ENCODE measurements around the gene ATP2A1.
A peak's percentile ranks its signal among the peaks of the same experiment; 100 is the strongest.

The ATP2A1 gene

DNA sequence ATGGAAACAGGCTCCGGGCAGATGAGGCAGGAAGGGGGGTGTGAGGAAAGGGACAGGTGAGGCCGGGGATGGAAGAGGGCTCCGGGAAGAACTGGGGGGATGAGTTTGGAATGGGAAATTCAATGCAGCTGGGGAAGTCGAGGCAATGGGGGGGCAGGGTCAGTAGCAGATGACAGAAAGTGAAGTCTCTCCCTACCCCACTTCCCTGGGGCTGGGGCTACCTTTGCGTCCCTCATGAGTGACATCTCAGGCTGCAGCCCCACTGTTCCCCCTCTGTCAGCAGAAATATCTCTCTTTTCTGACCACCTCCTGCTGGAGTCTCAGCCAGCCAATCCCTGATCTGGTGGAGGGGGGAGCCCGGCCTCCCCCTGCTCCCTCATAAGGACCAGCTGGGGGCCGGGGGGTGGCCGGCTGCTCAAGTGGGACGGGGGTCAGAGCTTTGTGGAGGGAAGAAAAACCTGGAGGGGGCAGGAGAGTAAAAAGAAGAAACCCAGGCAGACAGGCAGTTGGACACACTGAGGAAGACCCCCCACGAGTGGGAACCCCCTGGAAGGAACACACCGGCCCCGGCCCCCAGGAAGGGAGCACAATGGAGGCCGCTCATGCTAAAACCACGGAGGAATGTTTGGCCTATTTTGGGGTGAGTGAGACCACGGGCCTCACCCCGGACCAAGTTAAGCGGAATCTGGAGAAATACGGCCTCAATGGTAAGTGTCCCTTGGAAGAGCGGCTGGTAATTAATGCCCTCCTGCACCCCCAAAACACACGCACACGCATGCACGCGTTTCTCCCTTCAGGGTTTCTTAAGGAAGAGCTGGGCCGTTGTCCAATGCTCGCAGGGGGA is at the start of gene ATP2A1:
Gene ATP2A1 (plus strand): TSS at position 406 of the 844 bp plus-strand sequence. CDS start 184 bp downstream, at position 590.
- no peak for DNase-seq (ENCODE audit: low read depth)

DNA sequence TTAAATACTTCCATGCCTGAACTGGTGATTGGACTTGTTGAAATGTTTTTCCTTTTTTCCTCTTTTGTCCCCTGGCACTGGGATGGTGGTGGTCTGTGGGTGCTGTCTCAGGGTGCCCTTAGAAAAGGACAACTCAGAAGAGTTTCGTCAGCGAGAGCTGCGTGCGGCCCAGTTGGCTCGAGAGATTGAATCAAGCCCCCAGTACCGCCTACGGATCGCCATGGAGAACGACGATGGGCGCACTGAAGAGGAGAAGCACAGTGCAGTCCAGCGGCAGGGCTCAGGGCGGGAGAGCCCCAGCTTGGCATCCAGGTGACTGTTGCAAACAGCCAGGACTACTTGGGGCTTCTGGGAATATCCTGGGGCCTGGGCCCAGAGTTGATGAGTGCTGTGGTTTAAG is 48.5 kb upstream of the ATP2A1 start:
- no peak for DNase-seq (ENCODE audit: low read depth)

- DNase-seq (ENCODE audit: low read depth), result no peak
Measured at GRCh38 chr16:28830531-28830930, 47.8 kb upstream of the ATP2A1 start.

- DNase-seq (ENCODE audit: low read depth), result no peak
Measured at GRCh38 chr16:28834349-28834748, 43.9 kb upstream of the ATP2A1 start.

- no peak for DNase-seq (ENCODE audit: low read depth)
Measured at GRCh38 chr16:28834873-28835863, 43.1 kb upstream of the ATP2A1 start.

DNA sequence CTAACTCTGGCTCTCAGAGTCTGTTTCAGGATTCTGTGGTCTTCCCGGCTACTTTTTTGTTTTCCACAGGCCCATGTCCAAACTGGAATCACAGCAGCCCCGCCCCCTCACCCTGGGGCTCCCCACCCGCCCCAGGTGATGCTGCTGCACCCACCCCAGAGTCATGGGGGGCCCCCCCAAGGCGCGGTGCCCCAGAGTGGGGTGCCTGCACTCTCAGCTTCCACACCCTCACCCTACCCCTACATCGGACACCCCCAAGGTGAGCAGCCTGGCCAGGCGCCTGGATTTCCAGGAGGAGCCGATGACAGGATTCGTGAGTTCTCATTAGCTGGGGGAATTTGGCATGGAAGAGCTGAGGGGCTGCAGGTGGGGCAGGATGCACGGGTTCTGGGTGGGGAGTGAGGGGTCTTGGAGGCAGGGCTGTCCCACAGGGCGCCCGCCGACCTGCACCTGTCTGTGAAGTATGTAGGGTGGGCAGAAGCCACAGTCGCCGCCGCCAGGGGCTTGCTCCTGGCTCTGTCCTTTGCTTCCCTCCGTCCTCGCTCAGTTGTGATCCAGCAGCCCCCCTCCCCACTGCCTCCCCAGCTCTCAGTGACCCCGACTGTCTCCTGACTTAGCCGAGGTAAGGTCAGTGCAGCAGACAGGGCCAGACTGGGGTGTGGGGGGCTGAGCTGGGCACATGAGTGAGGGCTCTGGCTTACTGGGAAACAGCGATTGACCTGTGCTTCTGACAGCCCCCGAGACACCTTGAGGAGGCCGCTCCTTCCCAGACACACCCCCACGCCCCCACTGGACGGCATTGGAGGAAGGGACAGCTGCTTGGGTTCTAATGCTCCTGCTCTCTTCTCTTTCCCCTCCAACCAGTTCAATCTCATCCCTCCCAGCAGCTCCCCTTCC is 42.2 kb upstream of the ATP2A1 start:
- DNase-seq (ENCODE audit: low read depth), result no peak

- no peak for DNase-seq (ENCODE audit: low read depth)
Measured at GRCh38 chr16:28836761-28837064, 41.6 kb upstream of the ATP2A1 start.

DNA sequence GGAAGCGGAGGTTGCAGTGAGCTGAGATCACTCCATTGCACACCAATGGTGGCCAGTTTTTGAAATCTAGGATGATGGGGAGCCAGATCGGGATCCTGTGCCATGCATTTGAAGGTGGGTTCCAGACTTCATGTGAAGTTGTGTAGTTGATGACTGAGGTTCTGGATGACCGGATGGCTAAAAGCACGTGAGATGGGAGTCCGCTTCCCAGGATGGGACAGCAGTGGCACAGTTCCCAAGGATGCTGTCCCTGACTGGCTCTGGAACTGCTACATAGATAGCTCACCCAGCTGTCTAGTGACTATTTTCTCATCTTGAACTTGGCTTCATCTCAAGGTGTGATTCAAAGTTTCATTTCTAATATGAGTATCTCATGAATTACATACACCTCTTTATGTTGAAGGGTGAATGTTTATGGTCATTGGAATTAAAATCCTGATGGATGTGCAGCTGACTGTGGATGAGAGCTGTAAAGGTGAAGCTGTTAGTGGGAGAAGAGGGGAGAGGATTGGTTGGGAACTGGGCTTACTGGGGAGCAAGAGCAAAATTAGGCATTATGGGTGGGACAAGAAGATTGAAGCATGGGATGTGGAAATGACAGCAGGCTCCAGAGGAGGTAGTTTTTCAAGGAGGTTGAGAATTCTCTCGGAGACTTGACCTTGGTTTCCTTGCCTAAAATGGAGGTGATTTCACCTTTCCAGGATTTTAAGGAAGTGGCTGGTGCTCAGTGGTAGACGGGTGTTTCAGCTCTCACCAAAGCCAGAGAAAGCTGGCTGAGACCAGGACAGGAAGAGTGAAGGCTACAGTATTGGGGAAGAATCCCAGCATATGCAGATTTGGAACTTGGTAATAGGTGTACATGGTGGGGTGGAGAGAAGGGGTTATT is 40.4 kb upstream of the ATP2A1 start:
- DNase-seq (ENCODE audit: low read depth), result no peak

DNA sequence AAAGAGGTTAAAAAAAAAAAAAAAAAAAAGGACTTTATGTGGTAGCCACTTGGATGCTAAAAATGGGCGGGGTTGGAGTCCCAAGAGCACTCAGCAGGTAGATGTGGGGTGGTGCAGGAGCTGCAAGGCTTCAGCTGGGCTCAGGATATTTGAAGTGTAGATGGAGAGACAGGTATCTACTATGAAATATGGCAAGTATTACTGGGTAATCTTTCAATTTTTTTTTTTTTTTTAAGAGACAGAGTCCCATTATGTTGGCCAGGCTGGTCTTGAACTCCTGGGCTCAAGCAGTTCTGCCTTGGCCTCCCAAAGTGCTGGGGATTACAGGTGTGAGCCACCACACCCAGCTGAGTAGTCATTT is 39.8 kb upstream of the ATP2A1 start:
- DNase-seq (ENCODE audit: low read depth), result no peak

DNA sequence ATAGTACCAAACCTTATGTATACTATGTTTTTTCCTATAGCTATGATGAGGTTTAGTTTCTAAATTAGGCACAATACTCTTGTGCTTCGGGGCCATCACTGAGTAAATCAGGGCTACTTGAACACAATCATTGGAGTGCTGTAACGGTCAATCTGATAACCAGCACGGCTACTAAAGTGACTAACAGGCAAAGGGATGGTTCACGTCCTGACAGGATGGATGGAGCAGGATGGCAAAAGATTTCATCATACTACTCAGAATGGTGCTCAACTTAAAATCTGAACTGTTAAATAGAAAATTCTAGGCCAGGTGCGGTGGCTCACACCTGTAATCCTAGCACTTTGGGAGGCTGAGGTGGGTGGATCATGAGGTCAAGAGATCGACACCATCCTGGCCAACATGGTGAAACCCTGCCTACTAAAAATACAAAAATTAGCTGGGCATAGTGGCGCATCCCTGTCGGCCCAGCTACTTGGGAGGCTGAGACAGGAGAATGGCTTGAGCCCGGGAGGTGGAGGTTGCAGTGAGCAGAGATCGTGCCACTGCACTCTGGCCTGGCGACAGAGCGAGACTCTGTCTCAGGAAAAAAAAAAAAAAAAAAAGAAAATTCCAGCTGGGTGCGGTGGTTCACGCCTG is 39.2 kb upstream of the ATP2A1 start:
- DNase-seq (ENCODE audit: low read depth), result no peak

- DNase-seq (ENCODE audit: low read depth), result no peak
Measured at GRCh38 chr16:28839899-28840298, 38.4 kb upstream of the ATP2A1 start.

GRCh38 chr16:28842696-28843095 is 35.6 kb upstream of the ATP2A1 start:
- no peak for DNase-seq (ENCODE audit: low read depth)

- DNase-seq (ENCODE audit: low read depth), result no peak
Measured at GRCh38 chr16:28843766-28844165, 34.5 kb upstream of the ATP2A1 start.

- DNase-seq (ENCODE audit: low read depth), result no peak
Measured at GRCh38 chr16:28844226-28844885, 33.9 kb upstream of the ATP2A1 start.

DNA sequence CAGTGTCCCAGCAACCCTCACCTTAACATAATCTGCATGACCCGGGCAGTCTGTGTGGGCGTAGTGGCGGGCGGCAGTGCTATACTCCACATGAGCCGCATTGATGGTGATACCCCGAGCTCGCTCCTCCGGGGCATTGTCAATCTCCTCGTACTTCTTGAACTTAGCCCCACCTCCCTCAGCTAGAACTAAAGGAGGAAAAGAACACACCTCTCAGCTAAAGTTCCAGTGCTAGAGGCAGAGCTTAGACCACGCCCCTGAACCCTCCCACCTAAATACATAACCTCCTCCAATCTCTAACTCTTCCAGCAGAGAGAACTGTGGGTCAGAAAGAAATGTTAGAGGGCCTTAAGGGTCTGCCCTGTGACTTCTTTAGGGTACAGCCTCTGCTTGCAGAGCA is 33.0 kb upstream of the ATP2A1 start:
- no peak for DNase-seq (ENCODE audit: low read depth)

- no peak for DNase-seq (ENCODE audit: low read depth)
Measured at GRCh38 chr16:28845761-28846079, 32.6 kb upstream of the ATP2A1 start.

DNA sequence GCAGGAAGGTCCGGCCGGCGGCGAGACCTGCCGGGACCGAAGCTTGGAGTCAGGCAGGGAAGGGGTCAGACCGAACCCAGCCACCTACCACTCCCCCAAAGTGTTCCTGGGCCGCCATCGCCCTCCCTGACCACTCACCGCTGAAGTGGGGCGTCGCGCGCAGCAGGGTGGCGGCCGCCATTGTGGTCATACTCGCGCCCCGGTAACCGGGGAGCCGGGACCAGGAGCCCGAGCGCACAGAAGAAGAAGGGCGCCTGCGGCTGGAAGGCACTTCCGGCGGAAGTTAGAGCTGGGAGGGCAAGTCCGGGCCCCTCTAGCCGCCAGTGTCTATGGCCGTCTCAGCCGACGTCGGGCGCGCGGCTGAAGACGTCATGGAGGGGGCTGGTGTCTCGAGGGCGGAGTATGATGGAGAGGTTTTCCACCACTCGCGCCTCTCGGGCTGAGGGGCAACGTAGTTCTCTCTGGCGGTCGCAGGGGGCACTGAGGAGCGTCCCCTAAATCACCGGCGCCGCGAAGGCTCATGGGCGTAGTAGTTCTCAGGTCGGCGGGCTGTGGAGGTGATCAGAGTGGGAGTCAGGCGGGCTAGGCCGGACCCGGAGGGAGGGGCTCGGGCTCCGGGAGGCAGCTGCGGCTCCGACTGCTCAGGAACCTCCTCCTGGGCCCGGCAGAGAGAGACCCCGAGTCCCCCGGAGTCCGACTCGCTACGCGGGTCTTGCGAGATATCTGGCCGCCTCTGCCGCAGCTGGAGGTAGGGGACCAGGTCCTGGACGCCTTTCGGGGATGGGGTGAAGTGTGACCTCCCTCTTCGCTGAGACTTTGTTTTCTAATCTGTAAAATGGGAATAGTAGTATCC is 32.0 kb upstream of the ATP2A1 start, which contains the start of gene TUFM:
Gene TUFM (minus strand): TSS at position 269 of the 853 bp plus-strand sequence. CDS start 79 bp downstream, at position 190.
- DNase-seq (ENCODE audit: low read depth), result peak; percentile 98

DNA sequence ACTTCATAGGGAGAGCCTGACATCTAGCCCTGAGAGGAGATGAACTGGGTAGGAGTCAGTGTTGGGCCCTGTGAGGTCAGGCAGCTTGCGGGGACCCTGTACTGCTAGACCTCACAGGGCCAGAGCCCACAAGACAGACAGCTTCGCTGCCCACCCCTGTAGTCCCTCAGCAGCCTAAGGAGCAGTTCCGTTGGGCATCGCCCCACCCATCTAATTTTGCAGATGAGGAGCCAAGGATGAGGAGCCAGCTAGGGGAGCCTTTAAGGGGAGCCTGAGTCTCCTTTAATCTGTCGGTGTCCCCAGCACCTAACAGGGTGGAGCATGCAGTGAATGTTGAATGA is 31.4 kb upstream of the ATP2A1 start:
- no peak for DNase-seq (ENCODE audit: low read depth)

DNA sequence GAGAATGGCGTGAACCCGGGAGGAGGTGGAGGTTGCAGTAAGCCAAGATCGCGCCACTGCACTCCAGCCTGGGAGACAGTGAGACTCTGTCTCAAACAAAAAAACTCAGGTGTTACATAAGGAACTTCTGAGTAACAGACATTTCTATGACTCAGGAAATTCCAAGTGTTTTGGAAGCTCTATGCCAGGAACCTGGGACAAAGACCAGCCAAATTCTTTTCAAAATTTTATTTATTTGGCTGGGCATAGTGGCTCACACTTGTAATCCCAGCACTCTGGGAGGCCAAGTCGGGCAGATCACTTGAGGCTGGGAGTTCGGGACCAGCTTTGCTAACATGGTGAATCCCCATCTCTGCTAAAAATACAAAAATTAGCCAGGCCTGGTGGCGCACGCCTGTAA is 19.9 kb upstream of the ATP2A1 start:
- DNase-seq (ENCODE audit: low read depth), result no peak
